ENCODE data around the gene SMIM24.
"Not testable (repeated sequence)": the region's sequence is repeated elsewhere in the genome, so short reads cannot be mapped to it uniquely, and the experiment has no call there.

Gene SMIM24

GRCh38 chr19:3441986-3442329, 38.4 kb downstream of the SMIM24 start:
- Histone ChIP-seq H3K36me3 (ENCODE audit: control insufficient read depth, insufficient read depth, low read length) (peaks cover 8% of the 10 kb centered on the region), H3K4me1 (ENCODE audit: control insufficient read depth, insufficient read depth, low read length) (peaks cover 8% of the 10 kb centered on the region), H3K9me3 (ENCODE audit: control insufficient read depth, low read length) (no peaks in the 10 kb centered on the region), H3K4me3 (ENCODE audit: low read length) (no peak overlapping the region), H3K9ac (ENCODE audit: low read length) (no peak overlapping the region), H3K27me3 (ENCODE audit: control insufficient read depth, insufficient read depth, low read length) (no peaks in the 10 kb centered on the region)

- Histone ChIP-seq H3K9me3 (ENCODE audit: control insufficient read depth, low read length) (no peaks in the 10 kb centered on the region), H3K36me3 (ENCODE audit: control insufficient read depth, insufficient read depth, low read length) (peaks cover 8% of the 10 kb centered on the region), H3K4me1 (ENCODE audit: control insufficient read depth, insufficient read depth, low read length) (peaks cover 8% of the 10 kb centered on the region), H3K4me3 (ENCODE audit: low read length) (no peak overlapping the region), H3K9ac (ENCODE audit: low read length) (no peak overlapping the region), H3K27me3 (ENCODE audit: control insufficient read depth, insufficient read depth, low read length) (no peaks in the 10 kb centered on the region)
Observed at GRCh38 chr19:3441089-3441985, 39.0 kb downstream of the SMIM24 start.

GRCh38 chr19:3440082-3440481, 40.2 kb downstream of the SMIM24 start:
- Histone ChIP-seq H3K27me3 (ENCODE audit: control insufficient read depth, insufficient read depth, low read length) (no peaks in the 10 kb centered on the region), H3K4me1 (ENCODE audit: control insufficient read depth, insufficient read depth, low read length) (peaks cover 12% of the 10 kb centered on the region), H3K36me3 (ENCODE audit: control insufficient read depth, insufficient read depth, low read length) (peaks cover 8% of the 10 kb centered on the region), H3K9ac (ENCODE audit: low read length) (no peak overlapping the region), H3K9me3 (ENCODE audit: control insufficient read depth, low read length) (no peaks in the 10 kb centered on the region), H3K4me3 (ENCODE audit: low read length) (no peak overlapping the region)

- Histone ChIP-seq H3K4me1 (ENCODE audit: control insufficient read depth, insufficient read depth, low read length) (peaks cover 12% of the 10 kb centered on the region), H3K4me3 (ENCODE audit: low read length) (peak overlapping the region; percentile 10), H3K36me3 (ENCODE audit: control insufficient read depth, insufficient read depth, low read length) (peaks cover 16% of the 10 kb centered on the region), H3K9me3 (ENCODE audit: control insufficient read depth, low read length) (no peaks in the 10 kb centered on the region), H3K9ac (ENCODE audit: low read length) (peak overlapping the region; percentile 58), H3K27me3 (ENCODE audit: control insufficient read depth, insufficient read depth, low read length) (no peaks in the 10 kb centered on the region)
Observed at GRCh38 chr19:3434630-3435553, 45.4 kb downstream of the SMIM24 start.

- Histone ChIP-seq H3K4me1 (ENCODE audit: control insufficient read depth, insufficient read depth, low read length) (peaks cover 12% of the 10 kb centered on the region), H3K27me3 (ENCODE audit: control insufficient read depth, insufficient read depth, low read length) (no peaks in the 10 kb centered on the region), H3K4me3 (ENCODE audit: low read length) (no peak overlapping the region), H3K9ac (ENCODE audit: low read length) (peak overlapping the region; percentile 58), H3K36me3 (ENCODE audit: control insufficient read depth, insufficient read depth, low read length) (peaks cover 16% of the 10 kb centered on the region), H3K9me3 (ENCODE audit: control insufficient read depth, low read length) (no peaks in the 10 kb centered on the region)
Observed at GRCh38 chr19:3433805-3434540, 46.4 kb downstream of the SMIM24 start.

GRCh38 chr19:3433313-3433712, 47.0 kb downstream of the SMIM24 start:
- no peaks in the 10 kb centered on the region for H3K9me3 ChIP-seq (ENCODE audit: control insufficient read depth, low read length)
- H3K27me3 ChIP-seq (ENCODE audit: control insufficient read depth, insufficient read depth, low read length) = no peaks in the 10 kb centered on the region
- peaks cover 16% of the 10 kb centered on the region for H3K36me3 ChIP-seq (ENCODE audit: control insufficient read depth, insufficient read depth, low read length)
- peaks cover 12% of the 10 kb centered on the region for H3K4me1 ChIP-seq (ENCODE audit: control insufficient read depth, insufficient read depth, low read length)
- no peak overlapping the region for H3K4me3 ChIP-seq (ENCODE audit: low read length)
- H3K9ac ChIP-seq (ENCODE audit: low read length) = no peak overlapping the region

GRCh38 chr19:3431760-3432397, 48.4 kb downstream of the SMIM24 start:
- peaks cover 16% of the 10 kb centered on the region for H3K36me3 ChIP-seq (ENCODE audit: control insufficient read depth, insufficient read depth, low read length)
- H3K9ac ChIP-seq (ENCODE audit: low read length) = no peak overlapping the region

GRCh38 chr19:3430366-3430680, 50.0 kb downstream of the SMIM24 start:
- not testable (repeated sequence) for H3K9me3 ChIP-seq (ENCODE audit: control insufficient read depth, low read length); H3K4me3 ChIP-seq (ENCODE audit: low read length); H3K9ac ChIP-seq (ENCODE audit: low read length); H3K27me3 ChIP-seq (ENCODE audit: control insufficient read depth, insufficient read depth, low read length)
- Histone ChIP-seq H3K4me1 (ENCODE audit: control insufficient read depth, insufficient read depth, low read length) (peaks cover 10% of the 10 kb centered on the region), H3K36me3 (ENCODE audit: control insufficient read depth, insufficient read depth, low read length) (peaks cover 16% of the 10 kb centered on the region)

More at GRCh38 chr19:3431760-3432397, 48.4 kb downstream of the SMIM24 start:
- Histone ChIP-seq H3K27me3 (ENCODE audit: control insufficient read depth, insufficient read depth, low read length) (no peaks in the 10 kb centered on the region), H3K9me3 (ENCODE audit: control insufficient read depth, low read length) (no peaks in the 10 kb centered on the region), H3K4me3 (ENCODE audit: low read length) (no peak overlapping the region), H3K4me1 (ENCODE audit: control insufficient read depth, insufficient read depth, low read length) (peaks cover 12% of the 10 kb centered on the region)

- H3K27me3 ChIP-seq (ENCODE audit: control insufficient read depth, insufficient read depth, low read length) = no peaks in the 10 kb centered on the region
- no peak overlapping the region for H3K9ac ChIP-seq (ENCODE audit: low read length)
- H3K4me1 ChIP-seq (ENCODE audit: control insufficient read depth, insufficient read depth, low read length) = no peaks in the 10 kb centered on the region
- H3K4me3 ChIP-seq (ENCODE audit: low read length) = no peak overlapping the region
- H3K9me3 ChIP-seq (ENCODE audit: control insufficient read depth, low read length) = no peaks in the 10 kb centered on the region
- H3K36me3 ChIP-seq (ENCODE audit: control insufficient read depth, insufficient read depth, low read length) = no peaks in the 10 kb centered on the region
Observed at GRCh38 chr19:3426433-3426832, 53.9 kb downstream of the SMIM24 start.

Measured in mucosa of stomach (tissue), 1 donor.